GM12878 (cell line): ENCODE results near the gene PHYH.
A peak's percentile ranks its signal among the peaks of the same experiment; 100 is the strongest.

Experiments
- CHD2 ChIP-seq: IDR thresholded peaks from 2 replicates; pipeline ENCODE4 v1.6.1; 2011; ENCODE audit warnings: low read depth, low read length, improper control_type of control experiment, borderline replicate concordance
- DPF2 ChIP-seq: fragments of 450-650 bp; IDR thresholded peaks from 2 replicates; pipeline ENCODE4 v1.6.1; 2017; ENCODE audit warnings: mild to moderate bottlenecking
- EZH2 ChIP-seq: IDR thresholded peaks from 2 replicates; pipeline ENCODE4 v1.6.1; 2012; ENCODE audit warnings: low read depth, mild to moderate bottlenecking, control low read depth, inconsistent platforms, low read length, borderline replicate concordance; ENCODE audit not compliant: control insufficient read depth
- HDAC6 ChIP-seq: fragments of 200-600 bp; sonication (generic); IDR thresholded peaks from one replicate; pipeline ENCODE4 v1.8.0; 2017; ENCODE audit warnings: antibody characterized with exemption; ENCODE audit not compliant: unreplicated experiment
- NRF1 ChIP-seq: conservative IDR thresholded peaks from 2 replicates; pipeline ENCODE4 v1.6.1; 2011; ENCODE audit warnings: mild to moderate bottlenecking, low read depth, low read length, improper control_type of control experiment
- POLR2A ChIP-seq: IDR thresholded peaks from 2 replicates; pipeline ENCODE4 v1.6.1; 2011; ENCODE audit warnings: low read depth, mild to moderate bottlenecking, low read length
- POLR2AphosphoS5 ChIP-seq: IDR thresholded peaks from 2 replicates; pipeline ENCODE4 v1.6.1; 2011; ENCODE audit warnings: mild to moderate bottlenecking, low read length, inconsistent platforms
- YBX1 ChIP-seq: fragments of 450-650 bp; IDR thresholded peaks from 2 replicates; pipeline ENCODE4 v1.6.1; 2016; ENCODE audit warnings: antibody characterized with exemption
- TF ChIP-seq, protein P1 (sequence below), 3 experiments: IDR thresholded peaks in 2 of 3; conservative IDR thresholded peaks in 1 of 3; 2 replicates each; pipeline ENCODE4 v1.5.1; 2011; ENCODE audit warnings: low read depth in 3 of 3, low read length in 3 of 3, mild to moderate bottlenecking in 3 of 3, control low read depth in 2 of 3, moderate library complexity in 2 of 3, inconsistent platforms in 1 of 3, mixed read lengths in 1 of 3; ENCODE audit not compliant: control insufficient read depth in 2 of 3, insufficient read depth in 1 of 3; ENCODE audit errors: extremely low read depth in 1 of 3
- TF ChIP-seq, protein P2 (sequence below): IDR thresholded peaks from 2 replicates; pipeline ENCODE4 v1.6.1; 2012; ENCODE audit warnings: low read length, inconsistent platforms

DNA sequence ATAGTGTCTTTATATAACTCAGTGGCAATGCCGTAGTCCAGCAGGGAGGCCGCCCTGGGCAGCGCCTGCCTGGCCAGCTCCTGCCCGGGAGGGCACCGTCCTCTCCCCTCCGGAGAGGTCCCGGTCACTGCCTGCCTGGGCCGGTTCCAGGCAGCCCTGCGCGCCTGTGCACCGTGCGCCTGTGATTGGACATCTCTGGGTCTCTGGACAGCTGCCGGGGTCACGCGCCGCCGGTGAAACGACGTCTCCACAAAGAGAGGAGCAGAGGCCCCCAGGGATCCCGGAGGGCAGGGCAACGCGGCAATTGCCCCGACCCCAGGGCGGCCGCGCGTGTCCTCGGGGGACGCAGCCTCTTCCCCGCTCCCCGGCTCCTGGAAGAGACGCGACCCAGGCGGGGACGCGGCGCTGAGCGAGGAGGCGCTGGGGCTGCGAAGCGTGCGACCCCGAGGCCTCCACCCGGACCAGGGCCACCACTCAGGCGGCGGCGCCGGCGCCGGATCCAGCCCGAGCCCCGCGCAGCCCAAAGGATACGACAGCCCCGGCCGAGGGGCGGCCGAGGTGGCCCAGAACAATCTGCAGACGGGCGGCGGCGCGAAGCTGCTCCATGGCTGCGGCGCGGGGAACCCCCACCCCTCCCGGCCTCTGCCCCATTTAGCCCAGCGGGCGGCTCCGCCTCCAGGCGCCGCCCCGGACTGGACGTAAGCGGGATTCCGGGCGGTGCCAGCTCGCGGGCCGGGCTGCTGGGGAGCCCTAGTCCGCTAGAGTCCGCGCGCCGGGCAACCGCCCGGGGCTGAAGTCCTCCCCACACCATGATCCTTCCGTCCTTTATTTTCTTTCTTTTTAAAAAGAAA, at the start of gene PHYH:
- TF ChIP-seq CHD2 = no peak
- no peak for TF ChIP-seq EZH2
- TF ChIP-seq, protein P1, sequence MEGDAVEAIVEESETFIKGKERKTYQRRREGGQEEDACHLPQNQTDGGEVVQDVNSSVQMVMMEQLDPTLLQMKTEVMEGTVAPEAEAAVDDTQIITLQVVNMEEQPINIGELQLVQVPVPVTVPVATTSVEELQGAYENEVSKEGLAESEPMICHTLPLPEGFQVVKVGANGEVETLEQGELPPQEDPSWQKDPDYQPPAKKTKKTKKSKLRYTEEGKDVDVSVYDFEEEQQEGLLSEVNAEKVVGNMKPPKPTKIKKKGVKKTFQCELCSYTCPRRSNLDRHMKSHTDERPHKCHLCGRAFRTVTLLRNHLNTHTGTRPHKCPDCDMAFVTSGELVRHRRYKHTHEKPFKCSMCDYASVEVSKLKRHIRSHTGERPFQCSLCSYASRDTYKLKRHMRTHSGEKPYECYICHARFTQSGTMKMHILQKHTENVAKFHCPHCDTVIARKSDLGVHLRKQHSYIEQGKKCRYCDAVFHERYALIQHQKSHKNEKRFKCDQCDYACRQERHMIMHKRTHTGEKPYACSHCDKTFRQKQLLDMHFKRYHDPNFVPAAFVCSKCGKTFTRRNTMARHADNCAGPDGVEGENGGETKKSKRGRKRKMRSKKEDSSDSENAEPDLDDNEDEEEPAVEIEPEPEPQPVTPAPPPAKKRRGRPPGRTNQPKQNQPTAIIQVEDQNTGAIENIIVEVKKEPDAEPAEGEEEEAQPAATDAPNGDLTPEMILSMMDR (IDR thresholded peaks at IDR 0.05 in 2 of 3, conservative IDR thresholded peaks at IDR 0.05 in 1 of 3; ENCODE audit: control insufficient read depth in 2 of 3, extremely low read depth in 1 of 3, insufficient read depth in 1 of 3, low read depth in 3 of 3, low read length in 3 of 3) = no peak
- peak; percentile 85 for TF ChIP-seq DPF2
- TF ChIP-seq POLR2AphosphoS5 = peak; percentile 53; the same call in 1 of the 2 replicates
- no peak for TF ChIP-seq YBX1
- peak; percentile 79 for TF ChIP-seq POLR2A
- peak; percentile 52 for TF ChIP-seq HDAC6
- TF ChIP-seq, protein P2, sequence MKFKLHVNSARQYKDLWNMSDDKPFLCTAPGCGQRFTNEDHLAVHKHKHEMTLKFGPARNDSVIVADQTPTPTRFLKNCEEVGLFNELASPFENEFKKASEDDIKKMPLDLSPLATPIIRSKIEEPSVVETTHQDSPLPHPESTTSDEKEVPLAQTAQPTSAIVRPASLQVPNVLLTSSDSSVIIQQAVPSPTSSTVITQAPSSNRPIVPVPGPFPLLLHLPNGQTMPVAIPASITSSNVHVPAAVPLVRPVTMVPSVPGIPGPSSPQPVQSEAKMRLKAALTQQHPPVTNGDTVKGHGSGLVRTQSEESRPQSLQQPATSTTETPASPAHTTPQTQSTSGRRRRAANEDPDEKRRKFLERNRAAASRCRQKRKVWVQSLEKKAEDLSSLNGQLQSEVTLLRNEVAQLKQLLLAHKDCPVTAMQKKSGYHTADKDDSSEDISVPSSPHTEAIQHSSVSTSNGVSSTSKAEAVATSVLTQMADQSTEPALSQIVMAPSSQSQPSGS = no peak
- no peak for TF ChIP-seq NRF1
